ENCODE results near the gene CPXM1.

Gene CPXM1

DNA sequence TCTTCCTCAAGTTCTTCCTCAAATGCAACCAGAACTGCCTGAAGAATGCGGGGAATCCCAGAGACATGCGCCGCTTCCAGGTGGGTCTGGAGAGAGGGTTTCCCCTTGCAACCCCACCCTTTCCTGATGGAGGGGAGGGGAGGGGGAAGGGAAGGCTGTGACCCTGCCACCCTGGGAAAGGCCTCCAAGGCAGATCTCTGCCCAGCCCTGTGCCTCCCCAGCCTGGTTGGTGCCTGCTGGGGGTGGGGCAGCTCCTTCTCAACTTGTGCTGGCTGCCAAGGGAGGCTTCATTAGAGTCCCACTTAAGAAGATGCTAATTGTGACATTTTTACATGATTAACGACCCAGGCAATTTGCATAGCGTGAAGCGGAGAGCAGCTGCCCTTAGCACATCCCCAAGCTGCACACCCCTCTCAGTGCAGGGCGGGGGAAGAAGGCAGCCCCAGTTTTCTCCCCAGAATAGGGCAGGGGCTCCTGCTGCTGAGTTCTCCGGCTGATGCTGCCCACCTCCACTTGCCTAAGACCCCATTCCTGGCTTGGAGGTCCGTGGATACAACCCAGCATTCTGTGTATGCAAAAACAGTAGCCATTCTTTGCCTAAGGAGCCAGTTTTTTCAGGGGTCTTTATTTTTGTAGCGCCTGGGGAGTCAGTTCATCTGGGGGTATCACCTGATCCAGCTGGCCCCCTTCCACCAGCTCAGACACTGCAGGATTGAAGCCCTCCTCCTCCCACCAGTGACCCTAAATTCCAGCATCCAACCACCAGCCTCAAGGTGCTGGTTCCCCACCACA is 51.7 kb downstream of the CPXM1 start:
- no peak for DNase-seq (ENCODE audit: low spot score)

DNA sequence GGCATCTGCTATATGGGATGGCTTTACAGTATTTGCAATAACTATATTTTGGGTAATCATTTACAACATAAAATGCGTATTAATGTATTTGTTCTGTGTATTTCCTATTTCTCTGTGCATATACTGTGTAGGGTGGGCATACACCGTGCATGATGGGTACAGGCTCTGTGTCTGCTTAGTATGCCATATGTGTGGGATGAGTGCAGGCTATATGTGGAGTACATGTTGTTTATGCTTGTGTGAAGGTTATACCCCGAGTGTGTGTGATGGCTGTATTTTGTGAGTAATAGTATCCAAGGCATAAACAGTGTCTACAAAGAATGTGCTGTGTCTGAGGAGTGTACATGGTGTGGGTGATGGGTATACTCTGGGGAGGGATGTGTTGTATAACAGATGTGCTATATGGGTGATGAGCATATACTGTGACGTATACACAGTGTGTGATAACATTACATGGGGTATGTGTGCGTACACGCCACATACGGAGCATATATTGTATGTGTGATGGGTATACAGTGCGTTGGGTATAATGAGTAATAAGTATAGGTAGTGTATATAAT is 52.7 kb downstream of the CPXM1 start:
- no peak for DNase-seq (ENCODE audit: low spot score)

DNA sequence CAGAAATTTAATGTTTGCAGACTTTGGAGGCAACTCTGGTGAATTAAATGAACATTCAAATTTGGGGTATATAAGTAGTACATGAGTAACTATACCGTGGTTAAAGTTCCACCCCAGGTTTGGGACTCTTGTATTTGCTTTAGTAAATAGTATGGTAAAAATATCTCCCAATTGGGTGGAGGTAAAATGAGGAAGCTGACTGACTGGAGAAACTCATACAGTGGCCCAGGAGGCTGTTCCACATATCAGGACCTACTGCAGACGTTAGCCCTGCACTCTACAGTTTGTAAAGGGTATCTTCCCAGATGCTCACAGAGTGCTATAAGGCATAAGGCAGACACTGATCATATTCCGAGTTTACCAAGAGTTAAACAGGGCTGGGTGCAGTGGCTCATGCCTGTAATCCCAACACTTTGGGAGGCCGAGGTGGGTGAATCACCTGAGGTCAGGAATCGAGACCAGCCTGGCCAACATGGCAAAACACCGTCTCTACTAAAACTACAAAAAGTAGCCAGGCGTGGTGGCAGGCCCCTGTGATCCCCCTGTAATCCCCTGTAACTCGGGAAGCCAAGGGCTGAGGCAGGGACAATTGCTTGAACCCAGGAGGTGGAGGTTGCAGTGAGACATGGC is 53.7 kb downstream of the CPXM1 start:
- DNase-seq (ENCODE audit: low spot score), result no peak

DNA sequence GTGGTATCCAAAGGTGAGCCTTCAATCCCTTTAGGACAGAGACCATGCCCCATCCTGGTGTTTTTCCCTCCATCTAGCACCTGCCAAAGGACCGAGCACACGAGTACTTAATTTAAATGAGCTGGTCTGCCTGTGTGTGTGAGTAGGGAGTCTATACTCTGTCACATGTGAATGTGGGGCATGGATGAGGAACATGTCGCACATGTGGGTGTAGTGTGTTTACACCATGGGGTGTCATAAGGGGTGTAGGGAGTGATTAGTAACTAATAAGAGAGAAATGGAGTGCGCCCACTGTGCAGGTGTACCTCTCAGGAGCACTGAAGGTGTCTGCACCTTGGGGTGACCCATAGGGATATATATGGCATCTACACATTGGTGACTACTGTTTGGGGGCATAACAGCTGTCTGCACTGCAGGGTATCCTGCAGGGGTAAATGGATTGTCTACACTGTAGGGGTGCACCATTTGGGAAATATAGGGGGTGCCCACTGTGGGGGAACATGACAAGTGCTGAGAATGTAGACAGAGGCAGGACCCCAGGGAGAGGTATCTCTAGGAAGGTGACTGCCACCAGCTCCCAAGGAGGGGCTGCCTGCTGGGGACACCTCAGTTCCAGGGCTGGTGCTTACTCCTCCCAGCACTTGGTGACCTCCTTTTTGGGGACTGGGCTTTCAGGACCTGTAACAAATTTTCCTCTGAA is 54.3 kb downstream of the CPXM1 start:
- no peak for DNase-seq (ENCODE audit: low spot score)

DNA sequence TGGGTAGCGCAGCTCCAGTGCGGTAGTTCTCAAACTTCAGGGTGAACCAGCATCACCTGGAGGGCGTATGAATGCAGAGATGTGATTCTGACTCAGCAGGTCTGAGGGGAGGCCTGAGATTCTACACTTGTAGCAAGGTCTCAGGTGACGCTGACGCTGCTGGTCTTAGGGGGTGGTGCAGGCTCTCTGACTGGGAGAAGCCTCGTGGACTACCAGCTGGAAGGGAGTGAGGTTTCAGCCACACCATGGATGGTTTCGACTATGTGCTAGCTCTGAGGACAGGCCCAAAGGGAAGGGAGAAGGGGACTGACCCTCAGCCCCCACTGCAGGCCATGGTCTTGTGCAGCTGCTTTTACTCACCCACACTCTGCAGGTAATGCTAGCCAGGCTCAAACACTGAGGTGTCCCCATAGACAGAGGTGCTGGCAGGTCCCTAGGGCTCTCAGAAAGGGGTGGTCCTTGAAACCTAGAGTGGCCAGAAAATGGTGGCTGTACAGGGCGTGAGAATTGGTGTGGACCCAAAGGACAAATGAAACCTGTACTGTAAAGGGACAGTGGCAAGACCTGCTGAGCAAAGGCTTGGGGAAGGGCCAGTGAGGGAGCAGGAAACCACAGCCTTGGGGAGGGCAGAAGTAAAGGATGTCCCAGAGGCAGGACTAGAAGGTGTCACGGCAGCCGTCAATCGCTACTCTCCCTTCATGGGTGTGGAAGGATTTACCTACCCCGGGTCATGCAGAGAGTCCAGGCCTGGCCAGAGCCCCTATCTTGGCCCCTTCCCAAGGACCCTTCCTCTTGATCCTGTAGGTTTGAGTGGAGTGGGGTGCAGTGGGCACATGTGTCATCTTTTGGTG is 55.1 kb downstream of the CPXM1 start:
- no peak for DNase-seq (ENCODE audit: low spot score)

Measured in germinal center (tissue), 1 donor.